Tibial artery (tissue), 4 donors: ENCODE results near the gene ARRB1.
"Not testable (repeated sequence)": the region's sequence is repeated elsewhere in the genome, so short reads cannot be mapped to it uniquely, and the experiment has no call there.

ENCODE experiments used
- DNase-seq, 2 donors: peaks; one replicate each; pipeline ENCODE4 v3.0.0-alpha.2; 2019
- H3K27ac ChIP-seq, 2 donors: fragments of 200-600 bp; sonication (generic) in 1 of 2; 1 replicate in 1 of 2; 2 replicates in 1 of 2; pipeline ENCODE4 v1.5.1; 2018 to 2019; ENCODE audit warnings: mild to moderate bottlenecking in 1 of 2
- H3K27me3 ChIP-seq, 2 donors: fragments of 200-600 bp; sonication (generic) in 1 of 2; one replicate each; pipeline versions ENCODE4 v1.5.1 to v1.6.0; 2016 to 2019
- H3K36me3 ChIP-seq, 3 donors: fragments of 200-600 bp; sonication (generic) in 2 of 3; one replicate each; pipeline ENCODE4 v1.5.1; 2016 to 2019; ENCODE audit warnings: mild to moderate bottlenecking in 2 of 3
- H3K4me1 ChIP-seq, 4 donors: fragments of 200-600 bp; sonication (generic) in 2 of 4; 1 replicate in 3 of 4; 2 replicates in 1 of 4; pipeline ENCODE4 v1.5.1; 2016 to 2019
- H3K4me3 ChIP-seq, 2 donors: fragments of 200-600 bp; sonication (generic) in 1 of 2; 1 replicate in 1 of 2; 2 replicates in 1 of 2; pipeline ENCODE4 v1.5.1; 2018 to 2019; ENCODE audit warnings: mild to moderate bottlenecking in 2 of 2
- H3K9me3 ChIP-seq, 3 donors: fragments of 200-600 bp; sonication (generic) in 1 of 3; one replicate each; pipeline ENCODE4 v1.5.1; 2016 to 2019
- CTCF ChIP-seq, 2 experiments: fragments of 200-600 bp in 1 of 2; fragments of 450-650 bp in 1 of 2; IDR thresholded peaks; one replicate each; pipeline ENCODE4 v1.5.1; 2017 to 2019; ENCODE audit warnings: antibody characterized with exemption in 2 of 2, mild to moderate bottlenecking in 1 of 2, moderate library complexity in 1 of 2
- intact Hi-C: fragments of 100-400 bp; cut with DNase I; formaldehyde crosslinking; loops from one replicate; pipeline ENCODE4 v1.15.0; 2023; ENCODE audit warnings: low total_unique reads

The ARRB1 gene

GRCh38 chr11:75305452-75305851 is 46.0 kb downstream of the ARRB1 start:
- no peaks in the 10 kb centered on the region for H3K27me3 ChIP-seq
- no peaks in the 10 kb centered on the region for H3K9me3 ChIP-seq
- DNase-seq, result no peak
- H3K36me3 ChIP-seq, result no peaks in the 10 kb centered on the region
- intact Hi-C loops, result no loop called here
- H3K4me1 ChIP-seq, result peaks cover 0 to under 1% (median 0%) of the 10 kb centered on the region in 4 donors
- TF ChIP-seq CTCF (IDR thresholded peaks at IDR 0.05), result no peak
- no peak overlapping the region for H3K4me3 ChIP-seq
- no peak overlapping the region for H3K27ac ChIP-seq

GRCh38 chr11:75304941-75305340 is 46.5 kb downstream of the ARRB1 start:
- intact Hi-C loops, H3K36me3 ChIP-seq, H3K4me1 ChIP-seq, H3K27me3 ChIP-seq, DNase-seq, H3K4me3 ChIP-seq, H3K9me3 ChIP-seq, H3K27ac ChIP-seq: not testable (repeated sequence)

- TF ChIP-seq CTCF (IDR thresholded peaks at IDR 0.05), result no peak
- Histone ChIP-seq H3K36me3 (no peaks in the 10 kb centered on the region), H3K27me3 (no peaks in the 10 kb centered on the region), H3K4me1 (no peaks in the 10 kb centered on the region), H3K9me3 (no peaks in the 10 kb centered on the region), H3K27ac (no peak overlapping the region), H3K4me3 (no peak overlapping the region)
- intact Hi-C loops, result no loop called here
- no peak for DNase-seq
Measured at GRCh38 chr11:75303544-75304224, 47.8 kb downstream of the ARRB1 start.

- no peak overlapping the region for H3K4me3 ChIP-seq
- H3K36me3 ChIP-seq, result no peaks in the 10 kb centered on the region
- no peak for DNase-seq
- TF ChIP-seq CTCF (IDR thresholded peaks at IDR 0.05), result no peak
- no peaks in the 10 kb centered on the region for H3K27me3 ChIP-seq
- no peaks in the 10 kb centered on the region for H3K4me1 ChIP-seq
- intact Hi-C loops, result no loop called here
- no peak overlapping the region for H3K27ac ChIP-seq
- no peaks in the 10 kb centered on the region for H3K9me3 ChIP-seq
Measured at GRCh38 chr11:75302371-75302770, 49.1 kb downstream of the ARRB1 start.

GRCh38 chr11:75301601-75302345 is 49.7 kb downstream of the ARRB1 start:
- intact Hi-C loops, result no loop called here
- TF ChIP-seq CTCF (IDR thresholded peaks at IDR 0.05), result no peak
- H3K27ac ChIP-seq, result no peak overlapping the region
- no peak for DNase-seq
- no peaks in the 10 kb centered on the region for H3K9me3 ChIP-seq
- no peaks in the 10 kb centered on the region for H3K27me3 ChIP-seq
- H3K4me1 ChIP-seq, result no peaks in the 10 kb centered on the region
- no peaks in the 10 kb centered on the region for H3K36me3 ChIP-seq
- no peak overlapping the region for H3K4me3 ChIP-seq

- Histone ChIP-seq H3K4me1 (no peaks in the 10 kb centered on the region), H3K4me3 (no peak overlapping the region), H3K36me3 (no peaks in the 10 kb centered on the region), H3K9me3 (no peaks in the 10 kb centered on the region), H3K27ac (no peak overlapping the region), H3K27me3 (no peaks in the 10 kb centered on the region)
- DNase-seq, result no peak
- TF ChIP-seq CTCF (IDR thresholded peaks at IDR 0.05), result no peak
- intact Hi-C loops, result no loop called here
Measured at GRCh38 chr11:75301131-75301530, 50.3 kb downstream of the ARRB1 start.
